GM23338 (cell line): Measurements from ENCODE around the gene ITPR2. TPM values are rescaled to one million over a fixed set of nuclear protein-coding genes. Genes with fewer than 3 reads are reported as not detected.

Experiments used
- ATAC-seq: fragments of 200-7000 bp; cut with Tn5 transposase; 3 replicates; pipeline ENCODE4 v1.9.1; 2020
- DNase-seq: peaks from one replicate; pipeline ENCODE4 v3.0.0-alpha.2; 2015; ENCODE audit warnings: low spot score
- H2AFZ ChIP-seq: fragments of 200-600 bp; sonication (generic); 2 replicates; pipeline ENCODE4 v1.8.0; 2016; ENCODE audit warnings: antibody characterized with exemption, mild to moderate bottlenecking, moderate library complexity
- H3F3A ChIP-seq: fragments of 200-600 bp; sonication (generic); replicated peaks from 2 replicates; pipeline ENCODE4 v1.8.0; 2017; ENCODE audit warnings: antibody characterized with exemption, mixed run types, low read depth
- H3K27ac ChIP-seq: fragments of 200-600 bp; sonication (generic); 2 replicates; pipeline ENCODE4 v1.6.1; 2016; ENCODE audit warnings: low read depth
- H3K27me3 ChIP-seq: fragments of 200-600 bp; sonication (generic); 2 replicates; pipeline ENCODE4 v1.8.0; 2016; ENCODE audit warnings: mild to moderate bottlenecking, mixed run types, moderate library complexity; ENCODE audit not compliant: insufficient read depth
- H3K36me3 ChIP-seq: fragments of 200-600 bp; sonication (generic); 2 replicates; pipeline ENCODE4 v1.8.0; 2016; ENCODE audit warnings: mild to moderate bottlenecking; ENCODE audit not compliant: insufficient read depth
- H3K4me1 ChIP-seq: fragments of 200-600 bp; sonication (generic); 2 replicates; pipeline ENCODE4 v1.8.0; 2016; ENCODE audit warnings: mild to moderate bottlenecking, moderate library complexity; ENCODE audit not compliant: insufficient read depth
- H3K4me2 ChIP-seq: fragments of 200-600 bp; sonication (generic); 2 replicates; pipeline ENCODE4 v1.7.1; 2017; ENCODE audit warnings: mixed run types
- H3K4me3 ChIP-seq: fragments of 200-600 bp; sonication (generic); 2 replicates; pipeline ENCODE4 v1.6.1; 2016; ENCODE audit warnings: mixed run types
- H3K79me2 ChIP-seq: fragments of 200-600 bp; sonication (generic); replicated peaks from 2 replicates; pipeline ENCODE4 v1.8.0; 2017; ENCODE audit warnings: mild to moderate bottlenecking; ENCODE audit not compliant: insufficient read depth
- H3K9me2 ChIP-seq: fragments of 200-600 bp; sonication (generic); 2 replicates; pipeline ENCODE4 v1.8.0; 2017; ENCODE audit not compliant: insufficient read depth
- H4K20me1 ChIP-seq: fragments of 200-600 bp; sonication (generic); replicated peaks from 2 replicates; pipeline ENCODE4 v1.8.0; 2017; ENCODE audit warnings: mild to moderate bottlenecking; ENCODE audit not compliant: insufficient read depth
- H3K27ac Mint-ChIP-seq: 2 replicates; pipeline ENCODE4 v1.8.0; 2020; ENCODE audit warnings: inconsistent platforms, mild to moderate bottlenecking, moderate library complexity, mixed read lengths
- H3K27me3 Mint-ChIP-seq: 3 replicates; pipeline ENCODE4 v1.8.0; 2022; ENCODE audit warnings: low read depth, mild to moderate bottlenecking, moderate library complexity, mixed read lengths, inconsistent platforms; ENCODE audit not compliant: insufficient read depth, poor library complexity
- H3K36me3 Mint-ChIP-seq: 3 replicates; pipeline ENCODE4 v1.8.0; 2021; ENCODE audit warnings: low read depth, mild to moderate bottlenecking, inconsistent platforms, moderate library complexity, mixed read lengths
- H3K4me1 Mint-ChIP-seq: 3 replicates; pipeline ENCODE4 v1.8.0; 2020; ENCODE audit warnings: mild to moderate bottlenecking, inconsistent platforms, mixed read lengths
- H3K4me3 Mint-ChIP-seq: 3 replicates; pipeline ENCODE4 v1.8.0; 2021; ENCODE audit warnings: moderate library complexity, mild to moderate bottlenecking, inconsistent platforms, mixed read lengths
- H3K9me3 Mint-ChIP-seq: 3 replicates; pipeline ENCODE4 v1.8.0; 2020; ENCODE audit warnings: moderate library complexity, mild to moderate bottlenecking, inconsistent platforms, mixed read lengths
- CREB1 ChIP-seq: fragments of 250-450 bp; sonication (Bioruptor Pico); IDR thresholded peaks from 2 replicates; pipeline ENCODE4 v1.5.0; 2020; ENCODE audit warnings: low read depth, mild to moderate bottlenecking, moderate library complexity
- ETS1 ChIP-seq: IDR thresholded peaks from 2 replicates; pipeline ENCODE4 v1.6.1; 2016; ENCODE audit warnings: antibody characterized with exemption
- EZH2 ChIP-seq: fragments of 200-600 bp; sonication (generic); IDR thresholded peaks from one replicate; pipeline ENCODE4 v1.8.0; 2017; ENCODE audit warnings: antibody characterized with exemption, mild to moderate bottlenecking, low read depth; ENCODE audit not compliant: unreplicated experiment
- EZH2phosphoT487 ChIP-seq: fragments of 200-600 bp; sonication (generic); IDR thresholded peaks from one replicate; pipeline ENCODE4 v1.8.1; 2018; ENCODE audit warnings: antibody characterized with exemption; ENCODE audit not compliant: unreplicated experiment
- JUNB ChIP-seq: IDR thresholded peaks from one replicate; pipeline ENCODE4 v1.6.1; 2016; ENCODE audit warnings: antibody characterized with exemption; ENCODE audit not compliant: unreplicated experiment
- POLR2AphosphoS5 ChIP-seq: IDR thresholded peaks from 2 replicates; pipeline ENCODE4 v1.6.1; 2016; ENCODE audit warnings: antibody characterized with exemption, low read depth
- REST ChIP-seq: IDR thresholded peaks from one replicate; pipeline ENCODE4 v1.6.1; 2018; ENCODE audit warnings: antibody characterized with exemption; ENCODE audit not compliant: unreplicated experiment
- STAT1 ChIP-seq: IDR thresholded peaks from one replicate; pipeline ENCODE4 v1.6.1; 2016; ENCODE audit warnings: antibody characterized with exemption; ENCODE audit not compliant: unreplicated experiment
- ZNF114 ChIP-seq: fragments of 250-450 bp; sonication (Bioruptor Pico); IDR thresholded peaks from 2 replicates; pipeline ENCODE4 v1.5.0; 2020; ENCODE audit warnings: mild to moderate bottlenecking, moderate library complexity
- ZNF462 ChIP-seq: fragments of 250-450 bp; sonication (Bioruptor Pico); IDR thresholded peaks from 2 replicates; pipeline ENCODE4 v1.5.0; 2020; ENCODE audit warnings: mild to moderate bottlenecking, moderate library complexity
- polyA plus RNA-seq: library from polyadenylated mRNA; unstranded; fragments of >200 nt; fragmentation: Nextera tagmentation; extraction: Ambion mirVana; gene quantifications from 2 replicates; pipeline ENCODE4 v1.2.1, GENCODE V29; 2016
- total RNA-seq: library from RNA; depleted of rRNA; stranded (reverse); fragments of >200 nt; shearing (Covaris generic); gene quantifications from 2 replicates; pipeline ENCODE4 v1.2.3, GENCODE V29; 2014

ITPR2 gene
- total and polyA plus RNA-seq, 2 experiments from 2014 or later: 44.5 to 65.2 TPM

- TF ChIP-seq ZNF462 (no peak), STAT1 (no peak), CREB1 (no peak), EZH2phosphoT487 (no peak), POLR2AphosphoS5 (no peak), ETS1 (no peak)
Observed at GRCh38 chr12:26734510-26735248, 98.3 kb downstream of the ITPR2 start (continued).

- peaks cover 28% of the 10 kb centered on the region for H3K4me1 ChIP-seq
- no peak overlapping the region for H3K4me3 ChIP-seq
- H3K36me3 ChIP-seq: no peaks in the 10 kb centered on the region
- Mint-ChIP-seq H3K9me3 (no peaks in the 10 kb centered on the region), H3K36me3 (no peaks in the 10 kb centered on the region), H3K4me1 (peaks cover 18% of the 10 kb centered on the region), H3K27ac (no peak overlapping the region), H3K27me3 (no peaks in the 10 kb centered on the region), H3K4me3 (no peak overlapping the region)
- H3K79me2 ChIP-seq: peaks cover 74% of the 10 kb centered on the region
- peak overlapping the region; percentile 59; the same call in 1 of the 2 replicates for H3K27ac ChIP-seq
- no peaks in the 10 kb centered on the region; the same call in 1 of the 2 replicates for H3K9me2 ChIP-seq
- DNase-seq (no peak), ATAC-seq (no peak)
- H3F3A ChIP-seq: no peaks in the 10 kb centered on the region
- H2AFZ ChIP-seq: no peak overlapping the region
- no peak overlapping the region for H3K4me2 ChIP-seq
- H4K20me1 ChIP-seq: 0 out of 2 replicates have a peak, but pooled peaks cover 5% of the 10 kb centered on the region
- no peaks in the 10 kb centered on the region for H3K27me3 ChIP-seq
- TF ChIP-seq CREB1 (no peak), POLR2AphosphoS5 (no peak), REST (no peak), ETS1 (no peak), ZNF114 (CRISPR knock-in tag) (no peak), JUNB (no peak), EZH2 (no peak), EZH2phosphoT487 (no peak)
Observed at GRCh38 chr12:26732005-26732908, 100.7 kb downstream of the ITPR2 start.
